Tibial nerve (tissue), 3 donors: ENCODE measurements around the gene DOK6.

Source experiments
- CTCF ChIP-seq, 5 experiments: fragments of 200-600 bp in 3 of 5; fragments of 450-650 bp in 2 of 5; sonication (generic) in 3 of 5; IDR thresholded peaks; one replicate each; pipeline ENCODE4 v1.5.1; 2016 to 2019; ENCODE audit warnings: antibody characterized with exemption in 5 of 5, mild to moderate bottlenecking in 3 of 5, moderate library complexity in 2 of 5
- POLR2A ChIP-seq, 2 donors: fragments of 450-650 bp; IDR thresholded peaks; one replicate each; pipeline ENCODE4 v1.6.1; 2017; ENCODE audit warnings: antibody characterized with exemption in 2 of 2, mild to moderate bottlenecking in 2 of 2, moderate library complexity in 2 of 2

- TF ChIP-seq POLR2A (IDR thresholded peaks at IDR 0.05) (no peak), CTCF (IDR thresholded peaks at IDR 0.05) (no peak)
Measured at GRCh38 chr18:69539404-69539803, 138.7 kb downstream of the DOK6 start.
